Measurements from ENCODE around the gene SMIM36. TPM values are rescaled to one million over a fixed set of nuclear protein-coding genes. Genes with fewer than 3 reads are reported as not detected.

Gene SMIM36
- total and polyA plus RNA-seq, 2 experiments from 2014 or later: not detected

GRCh38 chr17:55484575-55484974 lies 26.7 kb downstream of the SMIM36 start:
- H4K20me1 ChIP-seq (replicated peaks; ENCODE audit: insufficient read depth): no peaks in the 10 kb centered on the region
- no peaks in the 10 kb centered on the region for H3K36me3 Mint-ChIP-seq (ENCODE audit: low read depth)
- H2AFZ ChIP-seq: no peak overlapping the region
- H3K9me2 ChIP-seq (ENCODE audit: insufficient read depth): 0 out of 2 replicates have a peak, but pooled peaks cover 3% of the 10 kb centered on the region
- no peak overlapping the region for H3K4me3 ChIP-seq
- no peaks in the 10 kb centered on the region for H3K36me3 ChIP-seq (ENCODE audit: insufficient read depth)
- no peaks in the 10 kb centered on the region for H3K27me3 ChIP-seq (ENCODE audit: insufficient read depth)
- no peak overlapping the region for H3K4me3 Mint-ChIP-seq
- no peak overlapping the region for H3K4me2 ChIP-seq
- H3K9me3 Mint-ChIP-seq: no peaks in the 10 kb centered on the region
- H3K27me3 Mint-ChIP-seq (ENCODE audit: insufficient read depth, low read depth, poor library complexity): no peaks in the 10 kb centered on the region
- H3K27ac ChIP-seq (ENCODE audit: low read depth): no peak overlapping the region
- DNase-seq (ENCODE audit: low spot score) (no peak), ATAC-seq (no peak)
- H3K27ac Mint-ChIP-seq: no peak overlapping the region
- H3F3A ChIP-seq (replicated peaks; ENCODE audit: low read depth): no peaks in the 10 kb centered on the region
- TF ChIP-seq EZH2phosphoT487 (IDR thresholded peaks at IDR 0.05; ENCODE audit: unreplicated experiment): no peak
- peaks cover 19% of the 10 kb centered on the region for H3K4me1 Mint-ChIP-seq
- no peaks in the 10 kb centered on the region for H3K79me2 ChIP-seq (replicated peaks; ENCODE audit: insufficient read depth)
- peaks cover 5% of the 10 kb centered on the region; the same call in 1 of the 2 replicates for H3K4me1 ChIP-seq (ENCODE audit: insufficient read depth)

DNA sequence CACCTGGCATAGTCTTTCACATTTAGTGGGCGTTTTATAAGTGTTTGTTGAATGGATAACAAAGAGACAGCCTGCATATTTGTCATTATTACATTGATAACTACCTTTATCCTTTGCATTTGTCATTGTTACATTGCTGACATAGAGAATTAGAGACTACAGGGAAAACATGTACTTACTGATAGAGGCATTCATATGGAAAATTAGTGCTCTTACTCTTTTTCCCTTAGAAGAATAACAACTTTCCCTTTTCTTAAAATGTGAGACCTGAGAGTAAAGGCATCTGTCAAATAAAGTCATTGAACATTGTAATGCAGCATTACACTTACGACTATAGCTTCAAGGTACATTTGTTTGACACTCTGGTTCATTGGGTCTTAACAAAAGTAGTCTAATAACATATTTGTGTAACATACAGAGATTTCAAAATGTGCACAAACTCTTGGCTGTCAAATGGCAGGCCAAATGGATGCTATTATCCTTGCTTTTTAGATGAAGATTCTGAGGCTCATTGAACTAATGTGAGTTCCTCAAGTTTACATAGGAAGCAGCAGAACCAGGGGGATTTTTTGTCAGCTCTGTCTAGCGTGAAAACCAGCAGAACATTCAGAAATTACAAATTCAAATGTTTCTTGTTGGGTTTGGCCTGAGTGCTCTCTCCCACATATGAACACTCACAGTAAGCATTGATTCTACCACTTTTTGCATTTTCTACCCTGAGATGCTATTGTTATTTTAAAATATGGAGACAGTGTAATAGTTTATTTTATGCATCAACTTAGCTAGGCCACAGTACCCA lies 28.5 kb downstream of the SMIM36 start:
- Mint-ChIP-seq H3K36me3 (ENCODE audit: low read depth) (no peaks in the 10 kb centered on the region), H3K27ac (no peak overlapping the region), H3K27me3 (ENCODE audit: insufficient read depth, low read depth, poor library complexity) (no peaks in the 10 kb centered on the region), H3K4me1 (peaks cover 19% of the 10 kb centered on the region), H3K4me3 (no peak overlapping the region), H3K9me3 (no peaks in the 10 kb centered on the region)
- H3K9me2 ChIP-seq (ENCODE audit: insufficient read depth): 0 out of 2 replicates have a peak, but pooled peaks cover 3% of the 10 kb centered on the region
- no peak for DNase-seq (ENCODE audit: low spot score)
- H3K79me2 ChIP-seq (replicated peaks; ENCODE audit: insufficient read depth): no peaks in the 10 kb centered on the region
- ATAC-seq: no peak
- no peaks in the 10 kb centered on the region for H3K27me3 ChIP-seq (ENCODE audit: insufficient read depth)
- no peak overlapping the region for H3K27ac ChIP-seq (ENCODE audit: low read depth)
- no peak overlapping the region for H2AFZ ChIP-seq
- no peaks in the 10 kb centered on the region for H4K20me1 ChIP-seq (replicated peaks; ENCODE audit: insufficient read depth)
- no peaks in the 10 kb centered on the region for H3F3A ChIP-seq (replicated peaks; ENCODE audit: low read depth)
- H3K4me3 ChIP-seq: no peak overlapping the region
- no peak overlapping the region for H3K4me2 ChIP-seq
- no peaks in the 10 kb centered on the region for H3K36me3 ChIP-seq (ENCODE audit: insufficient read depth)
- peaks cover 5% of the 10 kb centered on the region; the same call in 1 of the 2 replicates for H3K4me1 ChIP-seq (ENCODE audit: insufficient read depth)
- no peak for TF ChIP-seq ZNF114 (CRISPR knock-in tag; IDR thresholded peaks at IDR 0.05)
- TF ChIP-seq, protein P1, sequence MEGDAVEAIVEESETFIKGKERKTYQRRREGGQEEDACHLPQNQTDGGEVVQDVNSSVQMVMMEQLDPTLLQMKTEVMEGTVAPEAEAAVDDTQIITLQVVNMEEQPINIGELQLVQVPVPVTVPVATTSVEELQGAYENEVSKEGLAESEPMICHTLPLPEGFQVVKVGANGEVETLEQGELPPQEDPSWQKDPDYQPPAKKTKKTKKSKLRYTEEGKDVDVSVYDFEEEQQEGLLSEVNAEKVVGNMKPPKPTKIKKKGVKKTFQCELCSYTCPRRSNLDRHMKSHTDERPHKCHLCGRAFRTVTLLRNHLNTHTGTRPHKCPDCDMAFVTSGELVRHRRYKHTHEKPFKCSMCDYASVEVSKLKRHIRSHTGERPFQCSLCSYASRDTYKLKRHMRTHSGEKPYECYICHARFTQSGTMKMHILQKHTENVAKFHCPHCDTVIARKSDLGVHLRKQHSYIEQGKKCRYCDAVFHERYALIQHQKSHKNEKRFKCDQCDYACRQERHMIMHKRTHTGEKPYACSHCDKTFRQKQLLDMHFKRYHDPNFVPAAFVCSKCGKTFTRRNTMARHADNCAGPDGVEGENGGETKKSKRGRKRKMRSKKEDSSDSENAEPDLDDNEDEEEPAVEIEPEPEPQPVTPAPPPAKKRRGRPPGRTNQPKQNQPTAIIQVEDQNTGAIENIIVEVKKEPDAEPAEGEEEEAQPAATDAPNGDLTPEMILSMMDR (conservative IDR thresholded peaks at IDR 0.05; ENCODE audit: low read depth in 2 of 2): no peak
- TF ChIP-seq, protein P2, sequence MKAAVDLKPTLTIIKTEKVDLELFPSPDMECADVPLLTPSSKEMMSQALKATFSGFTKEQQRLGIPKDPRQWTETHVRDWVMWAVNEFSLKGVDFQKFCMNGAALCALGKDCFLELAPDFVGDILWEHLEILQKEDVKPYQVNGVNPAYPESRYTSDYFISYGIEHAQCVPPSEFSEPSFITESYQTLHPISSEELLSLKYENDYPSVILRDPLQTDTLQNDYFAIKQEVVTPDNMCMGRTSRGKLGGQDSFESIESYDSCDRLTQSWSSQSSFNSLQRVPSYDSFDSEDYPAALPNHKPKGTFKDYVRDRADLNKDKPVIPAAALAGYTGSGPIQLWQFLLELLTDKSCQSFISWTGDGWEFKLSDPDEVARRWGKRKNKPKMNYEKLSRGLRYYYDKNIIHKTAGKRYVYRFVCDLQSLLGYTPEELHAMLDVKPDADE (IDR thresholded peaks at IDR 0.05): no peak
- no peak for TF ChIP-seq ZNF462 (CRISPR knock-in tag; IDR thresholded peaks at IDR 0.05)
- TF ChIP-seq CREB1 (CRISPR knock-in tag; IDR thresholded peaks at IDR 0.05; ENCODE audit: low read depth): no peak
- no peak for TF ChIP-seq ZNF331 (CRISPR knock-in tag; IDR thresholded peaks at IDR 0.05; ENCODE audit: low read depth)
- TF ChIP-seq STAT1 (IDR thresholded peaks at IDR 0.05; ENCODE audit: unreplicated experiment): no peak
- TF ChIP-seq POLR2AphosphoS5 (IDR thresholded peaks at IDR 0.05; ENCODE audit: low read depth): no peak
